HG03139 (cell line): Measurements from ENCODE around the gene CACNA2D3.

Source experiments
- ATAC-seq: cut with Tn5 transposase; IDR thresholded peaks from one replicate; pipeline ENCODE4 v1.9.1; 2021; ENCODE audit not compliant: unreplicated experiment

The CACNA2D3 gene

DNA sequence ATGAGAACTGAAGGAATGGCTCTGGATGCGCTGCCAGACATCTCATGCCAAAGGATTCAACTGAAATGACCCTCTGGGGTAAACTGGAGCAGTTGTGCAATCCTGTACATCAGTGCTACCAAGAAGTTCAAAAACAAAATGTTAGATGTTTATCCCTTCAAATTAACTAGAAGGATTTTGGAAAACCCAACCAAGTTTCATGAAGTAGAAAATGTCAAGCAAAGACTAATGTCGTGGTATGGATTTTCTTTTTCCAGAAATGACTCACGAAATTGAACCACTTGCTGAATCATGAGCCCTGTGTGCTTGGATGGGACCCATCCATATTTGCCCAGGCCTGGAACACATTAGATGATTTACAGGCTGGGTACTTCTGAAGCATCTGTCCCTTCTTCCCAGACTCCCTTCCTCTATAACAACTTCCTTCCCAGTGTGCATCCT lies 703.9 kb downstream of the CACNA2D3 start:
- no peak for ATAC-seq

DNA sequence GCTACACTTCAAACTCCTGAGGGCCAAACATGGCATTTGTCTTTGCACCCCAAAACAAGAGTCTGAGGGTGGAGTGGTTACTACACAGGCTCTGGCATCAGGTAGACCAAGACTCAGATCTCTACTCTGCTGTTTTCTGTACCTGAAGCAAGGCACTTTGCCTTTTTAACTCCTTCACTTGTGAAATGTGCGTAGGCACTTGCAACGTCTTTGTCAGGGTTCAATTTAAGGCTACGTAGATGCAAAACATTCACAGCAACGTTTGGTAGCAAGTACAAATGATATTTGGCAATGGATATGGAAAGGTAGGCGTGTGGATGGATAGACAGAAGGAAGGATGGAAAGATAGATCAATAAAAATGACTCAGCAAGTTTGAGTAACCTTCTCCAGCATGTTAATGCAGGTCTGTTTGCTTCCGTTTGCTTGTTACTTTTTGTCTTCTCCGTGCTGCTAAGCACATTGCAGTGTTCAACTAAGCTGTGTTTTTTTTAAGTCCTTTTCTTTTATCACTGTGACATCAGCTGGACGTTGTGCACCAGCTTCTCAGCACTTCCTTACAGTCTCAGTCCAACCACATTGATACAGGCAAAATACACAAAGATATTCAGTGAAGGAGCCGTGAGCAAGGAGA lies 704.8 kb downstream of the CACNA2D3 start:
- ATAC-seq, result no peak

DNA sequence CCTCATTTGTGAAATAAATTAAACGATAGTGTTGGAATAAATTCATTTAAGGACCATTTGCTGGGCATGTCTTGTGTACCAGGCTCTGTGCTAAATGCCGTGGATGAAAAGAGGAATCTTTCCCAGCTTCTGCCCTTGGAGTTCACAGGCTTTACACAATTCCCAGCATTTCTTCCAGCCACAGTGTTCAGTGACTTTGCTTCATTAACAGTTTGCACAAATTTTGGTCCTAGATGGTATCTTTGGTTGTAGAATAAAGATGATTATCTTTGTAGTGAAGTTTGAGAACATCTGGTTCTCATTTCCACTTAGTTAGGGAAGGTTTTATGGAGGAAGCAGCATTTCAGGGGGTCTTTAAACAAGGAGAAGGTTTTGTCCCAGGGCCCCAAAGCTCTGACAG lies 705.4 kb downstream of the CACNA2D3 start:
- no peak for ATAC-seq

DNA sequence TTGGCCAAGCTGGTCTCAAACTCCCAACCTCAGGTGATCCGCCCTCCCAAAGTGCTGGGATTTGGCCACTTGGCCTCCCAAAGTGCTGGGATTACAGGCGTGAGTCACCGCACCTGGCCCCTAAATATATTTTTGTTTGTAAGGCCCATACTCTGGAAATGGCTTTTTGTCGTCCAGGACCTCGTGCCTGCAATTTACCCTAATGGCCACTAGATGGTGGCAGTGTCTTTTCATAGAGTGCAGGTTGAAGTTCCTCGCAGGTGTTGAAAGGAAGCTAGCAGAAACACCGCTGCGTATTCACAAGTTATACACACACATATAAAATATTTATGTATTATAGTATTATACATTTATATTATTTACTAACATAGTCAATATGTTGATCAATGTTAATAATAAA lies 708.3 kb downstream of the CACNA2D3 start:
- ATAC-seq, result no peak

- ATAC-seq, result no peak
These were observed 708.8 kb downstream of the CACNA2D3 start for GRCh38 chr3:54831112-54831511.

GRCh38 chr3:54832876-54833275 lies 710.5 kb downstream of the CACNA2D3 start:
- no peak for ATAC-seq

- ATAC-seq, result no peak
These were observed 713.3 kb downstream of the CACNA2D3 start for GRCh38 chr3:54835701-54836100.

- no peak for ATAC-seq
These were observed 714.5 kb downstream of the CACNA2D3 start for GRCh38 chr3:54836871-54837270.

GRCh38 chr3:54837964-54838363 lies 715.6 kb downstream of the CACNA2D3 start:
- ATAC-seq, result no peak

GRCh38 chr3:54841471-54841870 lies 719.1 kb downstream of the CACNA2D3 start:
- ATAC-seq, result no peak

- ATAC-seq, result no peak
These were observed 721.0 kb downstream of the CACNA2D3 start for GRCh38 chr3:54843352-54843751.

- ATAC-seq, result no peak
These were observed 721.9 kb downstream of the CACNA2D3 start for GRCh38 chr3:54844211-54844610.

DNA sequence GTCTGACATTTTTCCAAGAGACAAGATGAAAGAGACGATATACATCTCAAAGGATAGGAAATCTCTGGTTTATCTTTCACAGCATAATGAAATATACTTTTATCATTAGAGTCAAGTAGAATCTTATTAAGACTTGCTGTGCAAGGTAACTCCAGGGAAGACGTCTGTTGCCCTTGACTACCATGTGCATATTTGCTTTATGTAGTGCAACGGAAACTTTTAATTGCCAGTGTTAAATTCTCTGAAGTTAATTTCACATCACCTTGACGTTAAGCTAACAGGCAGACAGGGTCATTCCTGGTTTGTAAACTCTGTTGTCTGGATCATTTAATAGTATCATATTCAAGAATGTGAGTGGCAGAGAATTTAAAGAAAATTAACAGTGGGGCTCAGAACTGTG lies 722.7 kb downstream of the CACNA2D3 start:
- ATAC-seq, result no peak

DNA sequence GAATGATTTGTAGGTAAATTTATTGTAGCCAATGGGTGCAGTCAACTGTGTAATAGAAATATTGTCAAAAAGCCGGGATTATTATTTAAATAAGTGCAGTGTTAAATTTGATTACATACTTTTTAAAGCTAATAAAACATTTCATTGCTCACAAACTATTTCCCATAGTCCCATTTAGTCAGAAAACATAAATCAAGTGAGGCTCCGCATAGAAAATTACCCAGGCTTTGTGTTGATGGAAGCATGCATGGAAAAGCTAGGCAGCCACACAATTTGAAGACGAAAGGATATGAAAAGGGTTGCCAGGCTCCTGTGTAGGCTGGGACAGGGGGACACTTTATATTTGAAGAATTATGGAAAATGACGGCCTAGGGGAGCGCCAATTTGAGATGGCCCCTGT lies 723.2 kb downstream of the CACNA2D3 start:
- ATAC-seq, result no peak

- no peak for ATAC-seq
These were observed 723.8 kb downstream of the CACNA2D3 start for GRCh38 chr3:54846119-54846518.

DNA sequence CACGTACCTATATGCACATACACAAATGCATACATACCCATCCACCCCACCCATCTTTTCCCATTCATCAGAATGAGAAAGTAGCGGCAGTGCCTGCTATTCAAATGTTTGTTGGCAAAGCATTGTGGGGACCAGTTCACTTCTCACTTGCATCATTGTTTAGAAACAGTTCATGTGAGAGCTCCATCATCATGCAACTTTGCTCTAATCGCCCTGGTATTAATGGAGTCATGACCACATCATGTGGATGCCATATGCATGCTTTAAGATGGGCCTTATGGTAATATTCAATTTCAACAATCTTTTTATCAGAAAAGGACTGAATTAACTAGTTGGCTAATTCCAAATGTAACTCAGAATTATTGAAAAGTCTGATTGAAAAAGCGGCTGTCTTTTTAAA lies 725.0 kb downstream of the CACNA2D3 start:
- no peak for ATAC-seq

DNA sequence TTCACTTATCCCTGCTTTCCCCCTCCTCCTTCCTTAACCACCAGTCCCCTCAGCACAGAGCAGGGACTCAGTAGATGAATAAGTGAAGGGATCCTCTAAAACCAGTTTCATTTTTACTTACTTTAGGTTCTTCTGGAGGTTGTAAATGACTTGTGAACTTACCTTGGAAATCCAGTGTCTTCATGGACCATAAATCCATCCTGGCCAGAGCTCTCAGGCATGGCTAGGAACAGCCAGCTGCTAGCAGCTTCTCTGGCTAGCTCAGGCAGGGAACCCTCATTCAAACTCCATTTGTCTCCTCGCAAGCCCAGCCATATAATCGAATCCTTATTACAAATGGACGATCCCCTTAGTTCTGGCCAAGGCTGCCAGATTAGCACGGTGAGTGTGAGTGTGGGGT lies 727.0 kb downstream of the CACNA2D3 start:
- no peak for ATAC-seq

- ATAC-seq, result no peak
These were observed 728.2 kb downstream of the CACNA2D3 start for GRCh38 chr3:54850484-54851018.

GRCh38 chr3:54853573-54854404 lies 731.4 kb downstream of the CACNA2D3 start:
- no peak for ATAC-seq

DNA sequence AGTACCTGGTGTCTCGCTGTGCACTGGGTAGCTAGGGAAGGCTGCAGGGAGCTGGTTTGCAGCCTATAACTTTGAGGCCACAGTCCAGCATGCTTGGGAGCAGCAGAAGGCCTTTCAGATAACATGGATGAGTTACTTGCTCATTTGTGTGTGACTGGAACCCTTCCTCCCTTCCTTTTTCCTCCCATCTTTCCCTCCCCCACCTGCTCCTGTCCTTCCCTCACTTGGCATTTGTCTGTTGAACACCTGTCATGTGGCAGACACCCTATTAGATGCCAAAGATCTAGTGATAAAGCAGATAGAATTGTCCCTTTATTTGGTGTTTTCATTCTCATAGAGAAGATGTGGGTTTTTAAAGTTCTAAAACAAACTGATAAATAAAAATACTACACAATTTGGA lies 733.9 kb downstream of the CACNA2D3 start:
- ATAC-seq, result no peak

DNA sequence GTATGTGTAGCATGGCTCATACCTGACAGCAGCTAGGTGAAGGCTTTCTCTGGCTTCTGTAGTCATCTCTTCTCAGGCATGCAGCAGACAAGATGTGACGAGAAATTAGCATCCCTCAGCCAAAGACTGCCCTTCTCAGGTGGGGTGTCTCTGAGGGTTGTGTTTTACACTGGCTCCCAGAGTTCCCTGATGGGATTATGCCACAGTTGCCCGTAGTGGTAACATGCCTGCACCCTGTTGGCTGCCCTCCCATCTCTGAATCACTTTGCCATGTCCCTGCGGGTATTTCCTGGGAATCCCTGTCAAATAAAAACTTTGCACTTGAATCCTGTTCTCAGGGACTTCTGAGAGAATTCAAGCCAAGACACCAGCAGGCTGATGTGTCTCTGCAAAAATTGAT lies 735.0 kb downstream of the CACNA2D3 start:
- ATAC-seq, result no peak

GRCh38 chr3:54858093-54858785 lies 735.9 kb downstream of the CACNA2D3 start:
- no peak for ATAC-seq
